Neuronal stem cell (in vitro differentiated cells): ENCODE results near the gene FKTN.

ENCODE experiments used
- DNase-seq: peaks from one replicate; pipeline ENCODE4 v3.0.0-alpha.2; 2013; ENCODE audit warnings: low spot score
- H2AFZ ChIP-seq: one replicate; pipeline ENCODE4 v1.6.1; 2013; ENCODE audit warnings: mild to moderate bottlenecking, low read length, inconsistent platforms
- H2AK5ac ChIP-seq: 2 replicates; pipeline ENCODE4 v1.6.1; 2013; ENCODE audit warnings: low read depth, mild to moderate bottlenecking, inconsistent platforms, low read length, moderate library complexity, mixed read lengths
- H2BK120ac ChIP-seq: 2 replicates; pipeline ENCODE4 v1.6.1; 2013; ENCODE audit warnings: low read depth, mild to moderate bottlenecking, inconsistent platforms, low read length, moderate library complexity, mixed read lengths
- H2BK12ac ChIP-seq: one replicate; pipeline ENCODE4 v1.6.1; 2013; ENCODE audit warnings: low read length, inconsistent platforms
- H2BK15ac ChIP-seq: 2 replicates; pipeline ENCODE4 v1.6.1; 2013; ENCODE audit warnings: mild to moderate bottlenecking, low read length, inconsistent platforms, mixed read lengths
- H2BK5ac ChIP-seq: one replicate; pipeline ENCODE4 v1.6.1; 2013; ENCODE audit warnings: inconsistent platforms, mild to moderate bottlenecking, low read length, moderate library complexity
- H3K14ac ChIP-seq: one replicate; pipeline ENCODE4 v1.6.1; 2013; ENCODE audit warnings: low read length, inconsistent platforms
- H3K18ac ChIP-seq: 2 replicates; pipeline ENCODE4 v1.6.1; 2013; ENCODE audit warnings: low read length, inconsistent platforms
- H3K23ac ChIP-seq: 2 replicates; pipeline ENCODE4 v1.6.1; 2013; ENCODE audit warnings: low read depth, mild to moderate bottlenecking, mixed read lengths, low read length, inconsistent platforms; ENCODE audit not compliant: poor library complexity
- H3K27ac ChIP-seq: replicated peaks from 3 replicates; pipeline ENCODE4 v1.5.1; 2013; ENCODE audit warnings: low read length, inconsistent platforms
- H3K27me3 ChIP-seq, 3 experiments: 2 replicates each; pipeline ENCODE4 v1.6.1; 2013; ENCODE audit warnings: low read length in 3 of 3, mild to moderate bottlenecking in 2 of 3, inconsistent platforms in 1 of 3, low read depth in 1 of 3, mixed read lengths in 1 of 3, moderate library complexity in 1 of 3; ENCODE audit not compliant: control insufficient read depth in 3 of 3, insufficient read depth in 3 of 3
- H3K36me3 ChIP-seq, 2 donors: replicated peaks in 1 of 2; 2 replicates each; pipeline ENCODE4 v1.6.1; 2013; ENCODE audit warnings: low read length in 2 of 2; ENCODE audit not compliant: control insufficient read depth in 2 of 2, insufficient read depth in 2 of 2
- H3K4ac ChIP-seq: 2 replicates; pipeline ENCODE4 v1.6.1; 2013; ENCODE audit warnings: inconsistent platforms, mild to moderate bottlenecking, low read length, moderate library complexity
- H3K4me1 ChIP-seq, 2 donors: 1 replicate in 1 of 2; 2 replicates in 1 of 2; pipeline ENCODE4 v1.6.1; 2013; ENCODE audit warnings: low read length in 2 of 2, low read depth in 1 of 2; ENCODE audit not compliant: control insufficient read depth in 2 of 2, insufficient read depth in 1 of 2
- H3K4me2 ChIP-seq: one replicate; pipeline ENCODE4 v1.6.1; 2013; ENCODE audit warnings: mild to moderate bottlenecking, low read length, inconsistent platforms; ENCODE audit not compliant: insufficient read depth, poor library complexity, severe bottlenecking
- H3K4me3 ChIP-seq, 2 donors: 2 replicates each; pipeline ENCODE4 v1.5.1; 2013; ENCODE audit warnings: low read length in 2 of 2, mild to moderate bottlenecking in 2 of 2, inconsistent platforms in 1 of 2, moderate library complexity in 1 of 2
- H3K79me1 ChIP-seq: one replicate; pipeline ENCODE4 v1.6.1; 2013; ENCODE audit warnings: low read depth, mild to moderate bottlenecking, inconsistent platforms, low read length, moderate library complexity
- H3K9ac ChIP-seq: one replicate; pipeline ENCODE4 v1.6.1; 2013; ENCODE audit warnings: mild to moderate bottlenecking, low read depth, low read length, inconsistent platforms; ENCODE audit not compliant: poor library complexity
- H3K9me3 ChIP-seq, 2 donors: replicated peaks in 1 of 2; 2 replicates each; pipeline versions ENCODE3 to v1.6.1; 2013; ENCODE audit warnings: low read length in 2 of 2, mild to moderate bottlenecking in 2 of 2, inconsistent platforms in 1 of 2, low read depth in 1 of 2, mixed read lengths in 1 of 2, moderate library complexity in 1 of 2; ENCODE audit not compliant: control insufficient read depth in 2 of 2, insufficient read depth in 1 of 2
- H4K8ac ChIP-seq: one replicate; pipeline ENCODE4 v1.6.1; 2013; ENCODE audit warnings: low read depth, mild to moderate bottlenecking, inconsistent platforms, low read length, moderate library complexity
- H4K91ac ChIP-seq: one replicate; pipeline ENCODE4 v1.6.1; 2013; ENCODE audit warnings: low read length, low read depth, mild to moderate bottlenecking, inconsistent platforms; ENCODE audit not compliant: poor library complexity
- WGBS, 2 donors: extraction: QIAGEN DNeasy Blood & Tissue Kit; methylation state at CpG; one replicate each; pipeline ENCODE4 v1.1.7; 2013; ENCODE audit warnings: missing lambda C conversion rate in 2 of 2, mixed read lengths in 1 of 2; ENCODE audit not compliant: insufficient read length in 2 of 2, insufficient replicate concordance in 1 of 2; ENCODE audit errors: extremely low coverage in 2 of 2; 5-methylcytosine and 5-hydroxymethylcytosine counted together

The FKTN gene

GRCh38 chr9:105531530-105531929 is 26.4 kb upstream of the FKTN start:
- Histone ChIP-seq H3K27me3 (no peaks in the 10 kb centered on the region), H3K79me1 (no peaks in the 10 kb centered on the region), H2BK120ac (no peak overlapping the region), H3K4me2 (no peak overlapping the region), H2BK12ac (no peak overlapping the region), H3K9ac (no peak overlapping the region), H3K4me1 (no peaks in the 10 kb centered on the region), H3K23ac (no peak overlapping the region), H3K36me3 (peaks cover 2 to 54% of the 10 kb centered on the region in 2 donors), H3K18ac (no peak overlapping the region), H3K14ac (no peak overlapping the region), H2BK5ac (no peak overlapping the region), H4K91ac (no peak overlapping the region), H3K9me3 (peaks cover 0 to 8% of the 10 kb centered on the region in 2 donors), H3K4me3 (no peak overlapping the region), H3K27ac (no peak overlapping the region), H4K8ac (no peak overlapping the region), H2BK15ac (no peak overlapping the region), H3K4ac (no peak overlapping the region), H2AFZ (no peak overlapping the region), H2AK5ac (no peak overlapping the region)
- WGBS, 2 donors = no CpG with 5 or more reads among the region's 3 CpGs
- DNase-seq = no peak

GRCh38 chr9:105535920-105536668 is 21.8 kb upstream of the FKTN start:
- Histone ChIP-seq H2AK5ac (no peak overlapping the region), H3K18ac (no peak overlapping the region), H2BK5ac (no peak overlapping the region), H3K4ac (no peak overlapping the region), H2AFZ (no peak overlapping the region), H3K27ac (no peak overlapping the region), H3K23ac (no peak overlapping the region), H3K36me3 (peaks cover 4 to 81% of the 10 kb centered on the region in 2 donors), H3K9ac (no peak overlapping the region), H3K14ac (no peak overlapping the region), H2BK12ac (no peak overlapping the region), H3K79me1 (no peaks in the 10 kb centered on the region), H2BK120ac (no peak overlapping the region), H4K91ac (no peak overlapping the region), H4K8ac (no peak overlapping the region), H3K4me3 (no peak overlapping the region), H2BK15ac (no peak overlapping the region), H3K27me3 (no peaks in the 10 kb centered on the region), H3K9me3 (peaks cover 0 to 2% of the 10 kb centered on the region in 2 donors), H3K4me1 (no peaks in the 10 kb centered on the region), H3K4me2 (no peak overlapping the region)
- WGBS, 2 donors = no CpG with 5 or more reads among the region's 3 CpGs
- DNase-seq = no peak

DNA sequence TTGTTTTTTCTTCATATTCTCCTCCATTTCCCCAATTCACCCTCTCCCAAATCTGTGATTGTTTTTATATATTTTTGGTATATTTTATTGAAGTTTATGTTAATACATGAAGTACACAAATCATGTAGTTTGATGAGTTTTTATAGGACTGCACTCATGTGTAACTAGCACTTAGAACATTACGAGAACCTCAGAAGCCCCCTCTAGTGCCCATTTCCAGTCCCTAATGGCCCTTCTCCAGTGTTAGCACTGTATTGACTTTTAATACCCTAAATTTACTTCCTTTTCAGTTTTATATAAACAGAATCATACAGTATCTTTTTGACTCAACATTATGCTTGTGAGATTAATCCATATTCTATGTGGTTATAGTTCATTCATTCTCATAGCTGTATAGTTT is 18.5 kb upstream of the FKTN start:
- DNase-seq = no peak
- Histone ChIP-seq H3K4me2 (no peak overlapping the region), H3K36me3 (peaks cover 4 to 71% of the 10 kb centered on the region in 2 donors), H2BK5ac (no peak overlapping the region), H2AK5ac (no peak overlapping the region), H3K27me3 (no peaks in the 10 kb centered on the region), H3K9ac (no peak overlapping the region), H3K4me3 (no peak overlapping the region), H3K23ac (no peak overlapping the region), H2BK120ac (no peak overlapping the region), H2AFZ (no peak overlapping the region), H3K79me1 (no peaks in the 10 kb centered on the region), H2BK12ac (no peak overlapping the region), H3K14ac (no peak overlapping the region), H3K4me1 (no peaks in the 10 kb centered on the region), H2BK15ac (no peak overlapping the region), H3K4ac (no peak overlapping the region), H3K18ac (no peak overlapping the region), H3K27ac (no peak overlapping the region), H3K9me3 (peaks cover 0 to 2% of the 10 kb centered on the region in 2 donors), H4K8ac (no peak overlapping the region), H4K91ac (no peak overlapping the region)
- WGBS, 2 donors = no CpG with 5 or more reads among the region's 1 CpG

GRCh38 chr9:105541838-105542237 is 16.1 kb upstream of the FKTN start:
- Histone ChIP-seq H3K9me3 (peaks cover 0 to 2% of the 10 kb centered on the region in 2 donors), H3K14ac (no peak overlapping the region), H4K8ac (no peak overlapping the region), H2BK15ac (no peak overlapping the region), H3K27ac (no peak overlapping the region), H3K23ac (no peak overlapping the region), H2BK120ac (no peak overlapping the region), H2BK5ac (no peak overlapping the region), H3K4me3 (no peak overlapping the region), H3K9ac (no peak overlapping the region), H3K18ac (no peak overlapping the region), H3K79me1 (no peaks in the 10 kb centered on the region), H2AK5ac (no peak overlapping the region), H3K4ac (no peak overlapping the region), H3K36me3 (peaks cover 2 to 56% of the 10 kb centered on the region in 2 donors), H3K4me1 (no peaks in the 10 kb centered on the region), H3K27me3 (no peaks in the 10 kb centered on the region), H3K4me2 (no peak overlapping the region), H2AFZ (no peak overlapping the region), H2BK12ac (no peak overlapping the region), H4K91ac (no peak overlapping the region)
- DNase-seq = no peak
- no CpG with 5 or more reads among the region's 3 CpGs for WGBS, 2 donors
